Lung (tissue), 12 donors: ENCODE results near the gene TNN. TPM values are rescaled to one million over a fixed set of nuclear protein-coding genes. Genes with fewer than 3 reads are reported as not detected.
A peak's percentile ranks its signal among the peaks of the same experiment; 100 is the strongest.

ENCODE experiments used
- ATAC-seq: fragments of 200-7000 bp; cut with Tn5 transposase; one replicate; pipeline ENCODE4 v1.9.1; 2020; ENCODE audit warnings: moderate number of reproducible peaks; ENCODE audit not compliant: insufficient read depth, low FRiP score
- DNase-seq, 3 donors: peaks; one replicate each; pipeline ENCODE4 v3.0.0-alpha.2; 2013 to 2017
- H3K27ac ChIP-seq, 2 donors: one replicate each; pipeline ENCODE4 v1.5.1; 2013; ENCODE audit warnings: mild to moderate bottlenecking in 2 of 2, moderate library complexity in 2 of 2, control low read depth in 1 of 2, inconsistent platforms in 1 of 2, low read depth in 1 of 2, low read length in 1 of 2
- H3K27me3 ChIP-seq, 3 donors: one replicate each; pipeline ENCODE4 v1.5.1; 2013; ENCODE audit warnings: low read length in 2 of 3; ENCODE audit not compliant: control insufficient read depth in 3 of 3, insufficient read depth in 3 of 3
- H3K36me3 ChIP-seq, 4 donors: one replicate each; pipeline ENCODE4 v1.5.1; 2013; ENCODE audit warnings: low read length in 4 of 4, mild to moderate bottlenecking in 1 of 4, moderate library complexity in 1 of 4; ENCODE audit not compliant: control insufficient read depth in 4 of 4, insufficient read depth in 4 of 4
- H3K4me1 ChIP-seq, 5 donors: one replicate each; pipeline ENCODE4 v1.5.1; 2013; ENCODE audit warnings: low read length in 5 of 5, mild to moderate bottlenecking in 2 of 5, moderate library complexity in 1 of 5; ENCODE audit not compliant: control insufficient read depth in 5 of 5, insufficient read depth in 5 of 5
- H3K4me3 ChIP-seq: one replicate; pipeline ENCODE4 v1.5.1; 2013; ENCODE audit warnings: mild to moderate bottlenecking, control low read depth, moderate library complexity
- H3K9ac ChIP-seq, 2 donors: one replicate each; pipeline ENCODE4 v1.5.1; 2013; ENCODE audit warnings: low read length in 2 of 2, control low read depth in 1 of 2; ENCODE audit not compliant: insufficient read depth in 1 of 2
- H3K9me3 ChIP-seq, 4 donors: one replicate each; pipeline ENCODE4 v1.5.1; 2013; ENCODE audit warnings: low read length in 3 of 4, mild to moderate bottlenecking in 1 of 4, moderate library complexity in 1 of 4; ENCODE audit not compliant: control insufficient read depth in 4 of 4, insufficient read depth in 3 of 4
- CTCF ChIP-seq: IDR thresholded peaks from 2 replicates; pipeline ENCODE4 v1.5.1; 2012; ENCODE audit warnings: mild to moderate bottlenecking; ENCODE audit errors: control extremely low read depth, extremely low read depth
- WGBS, 2 donors: extraction: QIAGEN DNeasy Blood & Tissue Kit; methylation state at CpG; one replicate each; pipeline ENCODE4 v1.1.7; 2013; 5-methylcytosine and 5-hydroxymethylcytosine counted together
- polyA plus RNA-seq, 2 donors: library from polyadenylated mRNA; stranded (reverse); fragments of 200-250 nt; gene quantifications; one replicate each; pipeline ENCODE4 v1.2.1, GENCODE V29; 2013
- total RNA-seq, 2 donors: library from RNA; depleted of rRNA in 1 of 2; stranded (reverse); fragments of >200 nt in 1 of 2; gene quantifications; one replicate each; pipeline ENCODE4 v1.2.1, GENCODE V29; 2014 to 2021
- donor health status: control.
- donor health status: control.
- donor health status: Bipolar disorder and iron deficiency.
- donor health status: healthy.
- donor health status: DM: yes; HTN: yes; CAD: no.

The TNN gene
- total and polyA plus RNA-seq, 4 donors, result 0.02 to 1.3 (median 0.04) TPM; not detected in 1

GRCh38 chr1:175126347-175126746 lies 58.7 kb downstream of the TNN start:
- ATAC-seq, result no peak
- no peak overlapping the region for H3K4me3 ChIP-seq
- WGBS, 2 donors, result 60 to 73% methylated on average over 4 of the region's 4 CpGs
- no peak overlapping the region for H3K9ac ChIP-seq
- no peaks in the 10 kb centered on the region for H3K27me3 ChIP-seq
- peaks cover 0 to 57% (median 20%) of the 10 kb centered on the region in 5 donors for H3K4me1 ChIP-seq
- H3K36me3 ChIP-seq, result no peaks in the 10 kb centered on the region
- no peak for TF ChIP-seq CTCF
- no peaks in the 10 kb centered on the region for H3K9me3 ChIP-seq
- peak overlapping the region in 1 of 2 donors; percentile 33 for H3K27ac ChIP-seq
- DNase-seq, result peak in 1 of 3 donors; percentile 18

GRCh38 chr1:175127565-175127964 lies 59.9 kb downstream of the TNN start:
- ATAC-seq (no peak), DNase-seq (no peak)
- no peak overlapping the region for H3K9ac ChIP-seq
- 69 to 75% methylated on average over 6 of the region's 6 CpGs for WGBS, 2 donors
- peak overlapping the region in 1 of 2 donors; percentile 30 for H3K27ac ChIP-seq
- H3K27me3 ChIP-seq, result no peaks in the 10 kb centered on the region
- no peak overlapping the region for H3K4me3 ChIP-seq
- H3K9me3 ChIP-seq, result no peaks in the 10 kb centered on the region
- H3K36me3 ChIP-seq, result no peaks in the 10 kb centered on the region
- TF ChIP-seq CTCF, result no peak
- H3K4me1 ChIP-seq, result peaks cover 0 to 67% (median 20%) of the 10 kb centered on the region in 5 donors

GRCh38 chr1:175128523-175128922 lies 60.9 kb downstream of the TNN start:
- Histone ChIP-seq H3K9me3 (no peaks in the 10 kb centered on the region), H3K4me1 (peaks cover 0 to 72% (median 20%) of the 10 kb centered on the region in 5 donors), H3K27ac (peak overlapping the region in 1 of 2 donors; percentile 80), H3K36me3 (no peaks in the 10 kb centered on the region), H3K9ac (no peak overlapping the region), H3K27me3 (no peaks in the 10 kb centered on the region), H3K4me3 (no peak overlapping the region)
- TF ChIP-seq CTCF, result no peak
- WGBS, 2 donors, result 68 to 78% methylated on average over 9 of the region's 9 CpGs
- no peak for ATAC-seq
- DNase-seq, result peak in 1 of 3 donors; percentile 37

GRCh38 chr1:175129182-175129581 lies 61.5 kb downstream of the TNN start:
- Histone ChIP-seq H3K27ac (peak overlapping the region in 1 of 2 donors; percentile 4), H3K27me3 (no peaks in the 10 kb centered on the region), H3K36me3 (no peaks in the 10 kb centered on the region), H3K9me3 (no peaks in the 10 kb centered on the region), H3K4me3 (no peak overlapping the region), H3K4me1 (peaks cover 0 to 72% (median 20%) of the 10 kb centered on the region in 5 donors), H3K9ac (no peak overlapping the region)
- ATAC-seq, result no peak
- no peak for TF ChIP-seq CTCF
- WGBS, 2 donors, result 61 to 91% methylated on average over 1 of the region's 1 CpG
- DNase-seq, result peak; percentile 81 to 95 (median 94)
